GM06990 (cell line): ENCODE data around the gene SOX8.

Experiments
- DNase-seq: peaks from one replicate; pipeline ENCODE4 v3.0.0-alpha.2; 2011; ENCODE audit not compliant: insufficient read length; ENCODE audit errors: extremely low read depth
- H3K27me3 ChIP-seq: replicated peaks from 2 replicates; pipeline ENCODE4 v1.6.0; 2011; ENCODE audit warnings: low read length; ENCODE audit not compliant: control insufficient read depth, insufficient read depth
- H3K36me3 ChIP-seq: 2 replicates; pipeline ENCODE4 v1.5.1; 2011; ENCODE audit warnings: low read length; ENCODE audit not compliant: control insufficient read depth, insufficient read depth
- H3K4me3 ChIP-seq: replicated peaks from 2 replicates; pipeline ENCODE4 v1.5.1; 2011; ENCODE audit warnings: low read depth, mild to moderate bottlenecking, control low read depth, low read length
- TF ChIP-seq, protein P1 (sequence below): IDR thresholded peaks from 2 replicates; pipeline ENCODE4 v1.5.1; 2011; ENCODE audit warnings: low read length, control low read depth, mild to moderate bottlenecking, inconsistent platforms; ENCODE audit not compliant: insufficient read depth, poor library complexity, severe bottlenecking

Gene SOX8

DNA sequence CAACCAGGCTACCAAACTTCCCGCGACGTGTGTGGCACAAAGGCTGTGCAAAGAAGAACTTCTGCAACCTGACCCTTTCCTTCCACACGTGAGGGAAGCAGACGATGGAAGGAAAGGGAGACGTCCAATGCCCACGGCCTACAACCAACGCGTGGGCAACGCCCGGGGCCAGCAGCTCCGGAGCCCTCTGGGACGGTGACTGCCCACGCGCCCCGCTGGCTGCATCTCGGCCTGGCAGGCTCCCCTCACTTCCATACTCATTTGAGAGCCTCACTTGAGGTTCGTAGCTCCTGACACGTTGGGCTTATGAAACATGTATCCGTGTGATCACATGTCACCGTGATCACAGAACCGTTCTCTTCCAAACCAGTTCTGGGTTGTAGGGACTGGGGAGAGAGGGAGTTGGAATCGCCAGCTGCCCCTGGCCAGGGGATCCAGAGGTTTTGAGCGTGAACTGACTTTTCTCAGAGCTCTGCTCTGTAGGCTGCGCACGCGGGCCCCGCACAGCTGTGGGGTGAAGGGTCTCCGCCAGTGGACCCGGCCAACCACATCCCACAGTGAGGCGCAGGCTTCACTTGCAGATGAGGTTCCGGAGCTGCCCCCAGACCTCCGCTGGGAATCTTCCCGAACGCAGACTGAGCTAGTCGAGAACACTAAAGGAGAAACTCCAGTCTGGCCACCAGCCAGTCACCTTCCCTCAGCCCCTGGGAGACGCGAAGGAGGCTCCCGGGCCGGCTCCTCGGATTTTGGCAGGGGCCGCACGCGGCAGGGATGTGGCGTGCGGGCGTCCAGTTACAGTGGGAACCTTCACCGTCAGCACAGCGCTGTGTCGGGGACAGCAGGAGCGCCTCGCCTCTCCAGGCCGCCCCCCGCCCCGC is 11.8 kb upstream of the SOX8 start:
- DNase-seq, result no peak
- Histone ChIP-seq H3K4me3 (peak overlapping the region; percentile 77), H3K36me3 (no peaks in the 10 kb centered on the region; the same call in 1 of the 2 replicates), H3K27me3 (no peaks in the 10 kb centered on the region; the same call in 1 of the 2 replicates)
- TF ChIP-seq, protein P1, sequence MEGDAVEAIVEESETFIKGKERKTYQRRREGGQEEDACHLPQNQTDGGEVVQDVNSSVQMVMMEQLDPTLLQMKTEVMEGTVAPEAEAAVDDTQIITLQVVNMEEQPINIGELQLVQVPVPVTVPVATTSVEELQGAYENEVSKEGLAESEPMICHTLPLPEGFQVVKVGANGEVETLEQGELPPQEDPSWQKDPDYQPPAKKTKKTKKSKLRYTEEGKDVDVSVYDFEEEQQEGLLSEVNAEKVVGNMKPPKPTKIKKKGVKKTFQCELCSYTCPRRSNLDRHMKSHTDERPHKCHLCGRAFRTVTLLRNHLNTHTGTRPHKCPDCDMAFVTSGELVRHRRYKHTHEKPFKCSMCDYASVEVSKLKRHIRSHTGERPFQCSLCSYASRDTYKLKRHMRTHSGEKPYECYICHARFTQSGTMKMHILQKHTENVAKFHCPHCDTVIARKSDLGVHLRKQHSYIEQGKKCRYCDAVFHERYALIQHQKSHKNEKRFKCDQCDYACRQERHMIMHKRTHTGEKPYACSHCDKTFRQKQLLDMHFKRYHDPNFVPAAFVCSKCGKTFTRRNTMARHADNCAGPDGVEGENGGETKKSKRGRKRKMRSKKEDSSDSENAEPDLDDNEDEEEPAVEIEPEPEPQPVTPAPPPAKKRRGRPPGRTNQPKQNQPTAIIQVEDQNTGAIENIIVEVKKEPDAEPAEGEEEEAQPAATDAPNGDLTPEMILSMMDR, result no peak

DNA sequence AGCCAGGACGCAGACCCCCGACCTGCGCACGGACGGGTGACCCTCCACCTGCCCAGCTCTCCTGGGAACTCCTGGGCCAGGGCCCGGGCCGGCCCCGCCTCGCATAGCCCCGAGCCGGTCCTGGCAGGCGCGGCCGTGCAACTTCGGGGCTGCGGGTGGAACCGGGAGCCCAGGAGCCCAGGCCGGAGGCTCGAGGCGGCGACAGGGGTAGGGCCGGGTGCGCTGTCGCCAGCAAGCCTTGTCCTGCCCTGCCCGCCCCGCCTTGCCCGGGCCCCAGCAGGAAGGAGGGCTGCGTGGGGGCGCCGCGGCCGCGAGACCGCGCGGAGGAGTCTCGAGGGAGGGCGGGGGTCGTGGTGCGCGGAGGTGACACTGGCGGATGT is 11.2 kb upstream of the SOX8 start:
- TF ChIP-seq, protein P1, result no peak
- H3K27me3 ChIP-seq, result no peaks in the 10 kb centered on the region; the same call in 1 of the 2 replicates

DNA sequence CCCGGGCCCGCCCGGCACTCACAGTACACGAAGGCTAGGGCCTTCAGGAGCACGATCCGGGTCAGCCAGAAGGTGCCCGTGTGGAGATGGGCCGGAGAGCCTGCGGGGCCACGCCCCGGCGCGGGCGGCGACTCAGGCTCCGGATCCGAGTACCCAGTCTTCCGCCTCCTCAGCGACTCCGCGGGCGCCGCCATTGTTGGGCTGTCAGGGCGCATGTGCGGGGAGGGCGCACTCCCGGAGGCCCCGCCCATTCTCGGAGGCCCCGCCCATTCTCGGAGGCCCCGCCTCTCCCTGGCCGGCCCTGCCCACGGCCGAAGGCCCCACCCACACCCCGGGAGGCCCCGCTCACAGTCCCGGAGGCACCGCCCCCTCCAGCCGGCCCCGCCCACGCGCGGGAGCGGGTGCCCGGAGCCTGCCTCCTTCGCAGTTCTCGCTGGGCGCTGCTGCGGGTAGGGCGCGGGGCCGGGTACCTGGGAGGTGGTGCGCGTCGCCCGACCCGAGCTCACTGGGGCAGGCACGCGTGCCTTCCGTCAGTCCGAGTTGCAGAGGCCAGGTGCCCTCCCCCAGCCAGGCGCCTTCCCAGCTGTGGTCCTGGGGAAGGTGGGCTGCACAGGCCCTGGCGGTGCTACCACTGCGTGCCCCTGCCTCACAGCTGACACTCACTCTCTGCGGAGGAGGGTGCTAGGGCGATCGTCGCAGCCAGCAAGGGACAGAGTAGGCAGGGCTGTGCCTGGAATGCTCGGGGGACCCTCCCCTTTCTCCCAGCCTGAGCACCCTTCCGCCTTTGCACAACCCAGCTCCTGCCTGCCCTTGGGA is 10.6 kb upstream of the SOX8 start, which contains the start of gene LMF1:
Gene LMF1 (minus strand): TSS at position 219 of the 816 bp plus-strand sequence. CDS start 4 bp downstream, at position 215.
- Histone ChIP-seq H3K4me3 (peak within 1 kb of the TSS; percentile 77), H3K27me3 (no peaks in the 10 kb centered on the region; the same call in 1 of the 2 replicates), H3K36me3 (no peaks in the 10 kb centered on the region; the same call in 1 of the 2 replicates)
- TF ChIP-seq, protein P1, result no peak
- peak; percentile 92 for DNase-seq

More for the DNA sequence above, 11.2 kb upstream of the SOX8 start:
- no peaks in the 10 kb centered on the region; the same call in 1 of the 2 replicates for H3K36me3 ChIP-seq
- DNase-seq, result no peak
- peak overlapping the region; percentile 77 for H3K4me3 ChIP-seq

DNA sequence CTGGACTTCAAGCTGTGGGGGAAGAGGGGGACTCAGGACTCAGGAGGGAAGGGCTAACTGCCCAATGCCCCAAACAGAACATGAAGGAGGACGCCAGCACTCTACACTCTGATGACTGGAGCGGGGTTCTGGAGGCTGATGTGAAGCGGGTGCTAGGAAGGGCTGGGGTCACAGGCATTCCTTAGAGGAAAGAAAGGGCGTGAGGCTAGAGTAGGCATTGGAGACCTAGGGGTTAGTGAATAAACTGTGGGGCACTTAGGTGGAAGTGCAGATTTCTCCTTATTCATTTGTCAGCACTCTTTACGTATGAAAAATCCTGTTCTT is 10.0 kb upstream of the SOX8 start:
- DNase-seq, result no peak
- Histone ChIP-seq H3K36me3 (no peaks in the 10 kb centered on the region; the same call in 1 of the 2 replicates), H3K27me3 (no peaks in the 10 kb centered on the region; the same call in 1 of the 2 replicates), H3K4me3 (no peak overlapping the region)
- TF ChIP-seq, protein P1, result no peak

DNA sequence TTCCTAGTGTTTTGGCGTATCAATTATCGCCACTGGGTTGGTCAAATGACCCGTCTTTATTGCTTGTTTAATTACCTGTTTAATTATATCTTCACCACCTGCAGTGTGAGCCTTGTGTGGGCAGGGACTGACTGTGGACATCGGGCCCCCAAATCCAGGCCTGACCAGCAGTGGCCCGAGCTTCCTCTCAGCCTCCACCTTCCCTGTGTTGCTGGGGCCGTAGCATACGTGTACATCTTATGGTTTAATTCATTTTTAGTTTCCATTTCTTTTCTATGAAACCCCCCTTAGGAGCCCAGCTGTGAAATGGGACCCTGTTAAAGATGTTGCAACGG is 9.6 kb upstream of the SOX8 start:
- H3K27me3 ChIP-seq, result no peaks in the 10 kb centered on the region; the same call in 1 of the 2 replicates
- TF ChIP-seq, protein P1, result no peak

More for the DNA sequence above, 9.6 kb upstream of the SOX8 start:
- Histone ChIP-seq H3K4me3 (no peak overlapping the region), H3K36me3 (no peaks in the 10 kb centered on the region; the same call in 1 of the 2 replicates)
- DNase-seq, result no peak
